ENCODE data around the gene RNF150. TPM values are rescaled to one million over a fixed set of nuclear protein-coding genes. Genes with fewer than 3 reads are reported as not detected.

RNF150 gene
- total RNA-seq, 1 donor from 2014 or later = not detected

- DNase-seq = no peak
- TF ChIP-seq CTCF (IDR thresholded peaks at IDR 0.05) = no peak
- intact Hi-C loops (cut with micrococcal nuclease) = no loop called here
- no peaks in the 10 kb centered on the region for H3K9me3 Mint-ChIP-seq
- no peak overlapping the region for H3K27ac Mint-ChIP-seq
- peaks cover 25% of the 10 kb centered on the region for H3K27me3 Mint-ChIP-seq
- no peak for ATAC-seq (ENCODE audit: low read depth)
- CTCF ChIA-PET = no interaction called here
- no peaks in the 10 kb centered on the region for H3K36me3 Mint-ChIP-seq (ENCODE audit: low read depth)
- POLR2A ChIA-PET = no interaction called here
- no peak overlapping the region for H3K4me3 Mint-ChIP-seq
- H3K4me1 Mint-ChIP-seq = no peaks in the 10 kb centered on the region
Measured at GRCh38 chr4:140928880-140929279, 204.4 kb downstream of the RNF150 start.

- H3K9me3 Mint-ChIP-seq = no peaks in the 10 kb centered on the region
- H3K27ac Mint-ChIP-seq = no peak overlapping the region
- TF ChIP-seq CTCF (IDR thresholded peaks at IDR 0.05) = no peak
- no peaks in the 10 kb centered on the region for H3K4me1 Mint-ChIP-seq
- CTCF ChIA-PET = no interaction called here
- DNase-seq (no peak), ATAC-seq (ENCODE audit: low read depth) (no peak)
- H3K36me3 Mint-ChIP-seq (ENCODE audit: low read depth) = no peaks in the 10 kb centered on the region
- POLR2A ChIA-PET = no interaction called here
- intact Hi-C loops (cut with micrococcal nuclease) = no loop called here
- no peak overlapping the region for H3K4me3 Mint-ChIP-seq
- H3K27me3 Mint-ChIP-seq = peaks cover 15% of the 10 kb centered on the region
Measured at GRCh38 chr4:140926672-140927071, 206.6 kb downstream of the RNF150 start.

GRCh38 chr4:140925417-140925816, 207.9 kb downstream of the RNF150 start:
- no peak for ATAC-seq (ENCODE audit: low read depth)
- POLR2A ChIA-PET = no interaction called here
- Mint-ChIP-seq H3K36me3 (ENCODE audit: low read depth) (no peaks in the 10 kb centered on the region), H3K4me3 (no peak overlapping the region), H3K4me1 (no peaks in the 10 kb centered on the region), H3K27me3 (peaks cover 6% of the 10 kb centered on the region), H3K9me3 (no peaks in the 10 kb centered on the region), H3K27ac (no peak overlapping the region)
- TF ChIP-seq CTCF (IDR thresholded peaks at IDR 0.05) = no peak
- intact Hi-C loops (cut with micrococcal nuclease) = no loop called here
- DNase-seq = no peak
- CTCF ChIA-PET = no interaction called here

GRCh38 chr4:140924761-140925392, 208.4 kb downstream of the RNF150 start:
- Mint-ChIP-seq H3K4me3 (no peak overlapping the region), H3K4me1 (no peaks in the 10 kb centered on the region), H3K27me3 (peaks cover 5% of the 10 kb centered on the region), H3K9me3 (no peaks in the 10 kb centered on the region), H3K36me3 (ENCODE audit: low read depth) (no peaks in the 10 kb centered on the region), H3K27ac (no peak overlapping the region)
- no peak for DNase-seq
- POLR2A ChIA-PET = no interaction called here
- intact Hi-C loops (cut with micrococcal nuclease) = no loop called here
- TF ChIP-seq CTCF (IDR thresholded peaks at IDR 0.05) = no peak
- CTCF ChIA-PET = no interaction called here
- ATAC-seq (ENCODE audit: low read depth) = no peak

GRCh38 chr4:140906993-140907962, 226.0 kb downstream of the RNF150 start:
- DNase-seq (no peak), ATAC-seq (ENCODE audit: low read depth) (no peak)
- no peaks in the 10 kb centered on the region for H3K36me3 Mint-ChIP-seq (ENCODE audit: low read depth)
- H3K4me1 Mint-ChIP-seq = no peaks in the 10 kb centered on the region
- intact Hi-C loops (cut with micrococcal nuclease) = no loop called here
- no peak overlapping the region for H3K4me3 Mint-ChIP-seq
- no peak for TF ChIP-seq CTCF (IDR thresholded peaks at IDR 0.05)
- peaks cover 17% of the 10 kb centered on the region for H3K27me3 Mint-ChIP-seq
- no peak overlapping the region for H3K27ac Mint-ChIP-seq
- H3K9me3 Mint-ChIP-seq = no peaks in the 10 kb centered on the region
- ChIA-PET CTCF (no interaction called here), POLR2A (no interaction called here)

Data from activated B cell treated with CpG ODN at 0.5 μM for 24 hours (primary cell).